ENCODE results near the gene IRAK2.

DNA sequence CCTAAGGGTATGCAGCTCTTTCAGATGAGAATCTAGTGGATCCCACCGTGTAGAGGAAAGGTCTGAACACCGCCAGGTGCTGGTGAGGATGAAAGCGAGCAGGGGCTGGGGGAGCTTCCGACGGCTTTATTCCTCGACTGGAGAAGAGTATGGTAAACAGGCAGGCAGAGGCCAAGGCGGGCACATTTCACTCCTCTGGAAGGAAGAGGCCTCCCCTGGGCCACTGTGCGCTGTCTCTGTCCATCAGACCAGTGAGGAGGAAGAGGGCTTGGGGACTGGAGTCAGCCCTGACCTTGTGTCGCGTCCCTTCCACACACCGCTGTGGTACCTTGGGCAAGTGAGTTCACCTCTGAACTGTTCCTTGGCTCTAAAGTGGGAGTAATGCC lies 123.8 kb downstream of the IRAK2 start:
- no peak for TF ChIP-seq CTCF (IDR thresholded peaks at IDR 0.05)
- no peak for TF ChIP-seq POLR2A (IDR thresholded peaks at IDR 0.05)

Measured in body of pancreas (tissue), 4 donors.